GM19351 (cell line): ENCODE measurements around the gene TTF1.

ENCODE experiments used
- ATAC-seq: cut with Tn5 transposase; IDR thresholded peaks from one replicate; pipeline ENCODE4 v1.9.1; 2021; ENCODE audit warnings: mild to moderate bottlenecking, moderate library complexity; ENCODE audit not compliant: unreplicated experiment

TTF1 gene

DNA sequence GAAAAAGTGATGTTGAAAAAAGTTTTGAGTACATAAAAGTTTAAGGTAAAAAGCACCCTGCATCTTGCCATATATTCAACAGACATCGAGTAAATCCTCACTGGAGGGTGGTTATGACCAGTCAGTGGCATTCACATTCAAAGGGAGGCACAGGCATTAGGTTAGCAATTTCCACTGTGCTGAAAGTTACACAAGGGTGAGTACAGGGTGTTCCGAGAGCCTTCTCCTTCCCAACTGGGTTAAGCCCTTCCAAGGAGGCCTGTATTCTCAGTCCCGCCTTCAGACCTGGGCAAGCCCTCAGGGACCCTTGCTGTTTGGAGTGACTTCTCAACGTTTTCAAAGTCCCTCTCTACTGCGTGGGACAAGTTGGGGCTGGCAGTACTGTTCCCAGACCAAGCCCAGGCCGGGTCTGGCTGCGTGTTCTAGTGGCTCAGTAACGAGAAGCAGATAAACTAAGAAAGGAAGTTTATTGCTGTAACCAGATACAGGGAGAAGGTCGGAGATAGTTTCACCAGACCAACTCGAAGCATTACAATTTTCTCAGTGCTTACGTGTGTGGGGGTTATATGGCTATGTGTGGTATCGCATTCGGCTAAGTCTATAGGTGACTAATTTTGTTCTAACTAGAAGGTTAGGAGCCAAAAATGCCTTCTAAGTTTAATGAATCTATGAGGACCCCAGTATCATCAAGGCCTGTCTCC, 38.9 kb downstream of the TTF1 start:
- ATAC-seq, result no peak

DNA sequence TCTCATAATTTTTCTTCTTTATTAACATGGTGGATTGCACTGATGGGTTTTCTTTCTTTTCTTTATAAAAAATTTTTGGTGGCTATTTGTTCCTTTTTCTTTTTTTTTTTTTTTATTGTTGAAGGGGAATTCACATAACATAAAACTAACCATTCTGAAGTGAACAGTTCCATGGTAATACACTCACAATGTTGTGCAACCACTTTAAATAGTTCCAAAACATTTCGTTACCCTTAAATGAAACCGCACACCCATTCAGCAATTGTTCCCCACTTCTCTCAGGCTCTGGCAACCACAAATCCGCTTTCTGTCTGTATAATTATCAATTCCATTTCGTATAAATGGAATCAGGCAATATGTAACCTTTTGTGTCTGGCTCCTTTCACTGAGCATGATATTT, 40.2 kb downstream of the TTF1 start:
- no peak for ATAC-seq

DNA sequence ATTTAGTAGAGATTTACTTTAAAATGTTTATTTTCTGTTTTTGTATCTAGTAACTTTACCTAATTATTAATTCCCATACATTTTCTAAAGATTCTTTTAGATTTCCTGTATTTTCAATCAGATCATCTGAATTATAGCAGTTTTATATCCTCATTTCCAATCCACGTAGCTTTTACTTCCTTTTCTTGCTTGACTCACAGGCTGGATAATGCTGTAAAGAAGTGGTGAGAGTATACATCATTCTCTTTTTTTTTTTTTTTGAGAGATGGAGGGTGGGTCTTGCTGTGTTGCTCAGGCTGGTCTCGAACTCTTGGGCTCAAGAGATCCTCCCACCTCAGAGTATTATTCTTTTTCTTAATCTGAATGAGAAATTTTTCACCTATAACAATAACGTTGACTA, 40.7 kb downstream of the TTF1 start:
- no peak for ATAC-seq

DNA sequence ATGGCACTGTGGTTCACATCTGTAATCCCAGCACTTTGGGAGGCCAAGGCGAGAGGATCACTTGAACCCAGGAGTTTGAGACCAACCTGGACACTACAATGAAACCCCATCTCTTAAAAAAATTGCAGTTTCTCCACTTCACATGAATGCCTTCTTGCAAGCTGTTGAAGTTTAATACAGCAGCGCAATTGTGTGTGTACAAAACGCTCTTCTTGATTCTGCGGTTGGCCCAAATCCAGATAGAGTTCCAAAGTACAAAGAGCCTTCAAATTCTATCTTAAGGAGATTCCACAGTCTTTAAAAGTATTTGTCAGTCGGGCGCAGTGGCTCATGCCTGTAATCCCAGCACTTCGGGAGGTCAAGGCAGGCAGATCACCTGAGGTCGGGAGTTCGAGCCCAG, 42.6 kb downstream of the TTF1 start:
- ATAC-seq, result no peak

DNA sequence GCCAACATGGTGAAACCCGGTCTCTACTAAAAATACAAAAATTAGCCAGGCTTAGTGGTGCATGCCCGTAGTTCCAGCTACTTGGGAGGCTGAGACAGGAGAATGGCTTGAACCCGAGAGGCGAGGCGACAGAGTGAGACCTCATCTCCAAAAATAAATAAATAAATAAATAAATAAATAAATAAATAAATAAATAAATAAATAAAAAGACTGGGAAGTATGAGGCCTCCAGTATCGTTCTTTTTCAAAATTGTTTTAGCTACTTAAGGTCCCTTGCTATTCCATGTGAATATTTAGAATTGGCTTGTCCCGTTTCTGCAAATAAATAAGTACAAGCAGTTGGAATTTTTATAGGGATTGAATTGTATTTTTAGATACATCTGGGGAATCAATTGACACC, 48.9 kb downstream of the TTF1 start:
- no peak for ATAC-seq

DNA sequence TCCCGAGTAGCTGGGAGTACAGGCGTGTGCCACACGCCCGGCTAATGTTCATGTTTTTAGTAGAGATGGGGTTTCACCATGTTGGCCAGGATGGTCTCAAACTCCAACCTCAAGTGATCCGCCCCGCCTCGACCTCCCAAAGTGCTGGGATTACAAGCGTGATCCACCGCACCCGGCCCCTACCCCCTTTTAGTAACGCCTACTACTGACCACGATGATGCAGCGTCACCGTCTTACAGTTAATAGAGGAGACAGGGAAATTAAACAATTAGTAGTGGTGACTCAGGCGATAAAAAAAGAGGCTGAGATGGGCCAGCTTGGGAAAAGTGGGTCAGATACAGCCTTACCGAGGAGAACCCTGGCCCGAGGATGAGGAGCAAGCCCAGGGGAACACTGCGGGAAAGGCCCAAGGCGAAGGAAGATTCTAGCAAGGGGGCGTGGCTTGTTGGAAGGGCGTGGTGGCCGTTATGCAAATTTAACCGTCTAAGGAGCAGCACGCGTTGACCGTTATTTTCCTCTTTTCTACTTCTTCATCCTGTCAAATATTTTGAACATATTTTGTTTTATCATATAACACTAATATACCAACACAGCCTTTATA, 50.2 kb downstream of the TTF1 start:
- no peak for ATAC-seq

DNA sequence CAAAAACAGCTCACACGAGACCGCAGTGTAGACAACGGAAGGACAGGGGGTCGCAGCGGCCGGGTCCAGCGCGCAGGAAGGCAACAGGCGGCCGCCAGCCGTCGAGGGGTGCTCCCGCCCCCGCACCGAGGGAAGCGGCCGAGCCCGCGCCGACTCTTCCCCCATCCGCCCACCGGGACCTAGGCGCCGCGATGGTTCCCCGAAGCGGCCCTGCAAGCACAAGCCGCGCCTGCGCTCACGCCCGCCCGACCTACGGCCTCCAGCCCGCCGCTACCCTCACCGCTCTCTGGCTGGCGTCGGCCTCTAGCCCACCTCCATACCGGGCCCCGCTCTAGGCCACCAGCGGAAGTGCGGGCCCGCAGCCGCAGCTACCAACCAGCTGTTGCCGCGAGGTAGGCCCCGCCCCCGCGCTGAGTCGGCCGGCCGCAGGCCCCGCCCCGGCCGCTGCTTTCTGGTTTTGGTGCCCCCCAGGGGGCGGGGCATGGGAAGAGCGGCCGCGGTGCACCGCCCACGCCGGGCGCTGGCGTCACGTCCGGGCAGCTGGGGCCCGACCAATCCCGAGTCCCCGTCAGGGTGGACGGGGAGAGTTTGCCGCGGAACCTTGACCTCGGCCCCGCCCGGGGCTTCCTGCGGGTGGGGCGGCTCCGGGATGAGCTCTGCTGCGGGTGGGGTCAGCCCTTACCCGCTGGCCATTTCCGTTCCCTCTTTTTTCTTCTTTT, 51.8 kb downstream of the TTF1 start, which contains the start of gene SETX:
TSS of gene SETX (minus strand) at position 350 of the 719 bp plus-strand sequence. CDS start 5,558 bp downstream, outside the sequence.
- ATAC-seq, result peak; percentile 88

DNA sequence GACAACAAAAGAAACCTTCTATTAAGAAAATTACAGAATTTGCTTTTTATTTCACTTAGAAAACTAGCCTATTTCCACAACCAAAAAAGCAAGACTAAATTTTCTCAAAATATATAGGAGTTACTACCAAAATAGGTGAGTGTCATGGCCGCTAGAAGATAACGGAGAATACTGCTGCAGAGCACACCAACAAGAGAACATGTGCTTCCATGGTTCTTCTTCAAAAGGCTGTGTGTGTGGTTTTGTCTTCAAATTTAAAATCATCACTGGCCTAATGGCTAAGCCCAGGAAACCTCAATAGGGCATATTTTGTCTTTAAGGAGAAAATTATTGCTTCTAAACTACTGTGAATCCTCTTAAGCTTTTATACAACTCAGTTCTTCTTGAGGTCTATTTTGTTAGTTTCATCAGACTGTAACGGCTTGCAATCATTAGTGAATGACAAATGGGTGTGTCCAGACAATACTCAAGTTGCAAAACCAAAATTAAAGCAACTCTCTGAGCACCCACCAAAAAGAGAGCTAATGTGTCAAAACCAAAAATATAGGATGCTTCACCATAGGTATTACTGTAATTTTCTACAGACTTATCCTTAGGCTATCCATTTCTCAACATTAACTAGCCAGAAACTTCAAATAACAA, 55.1 kb downstream of the TTF1 start:
- ATAC-seq, result no peak

DNA sequence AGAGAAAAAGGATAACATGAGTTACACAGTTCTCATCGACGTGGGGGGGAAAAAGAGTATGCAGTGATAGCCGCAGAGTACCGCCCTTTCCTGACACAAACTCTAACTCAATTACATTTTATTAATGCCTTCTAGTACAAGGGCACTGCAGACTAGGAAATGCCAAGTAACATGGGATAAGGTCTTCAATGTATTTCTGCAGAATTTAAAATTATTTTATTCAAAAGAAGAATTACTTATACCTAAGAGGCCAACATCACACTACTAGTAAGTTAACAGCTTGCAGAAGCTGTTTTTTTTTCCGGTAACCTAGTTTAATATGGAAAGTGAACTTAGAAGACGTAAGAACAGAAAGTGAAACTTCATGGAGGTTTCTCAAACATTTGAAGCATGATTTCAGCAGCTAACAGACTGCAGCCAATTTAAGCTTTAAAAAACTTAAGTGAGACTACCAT, 55.8 kb downstream of the TTF1 start:
- ATAC-seq, result no peak

DNA sequence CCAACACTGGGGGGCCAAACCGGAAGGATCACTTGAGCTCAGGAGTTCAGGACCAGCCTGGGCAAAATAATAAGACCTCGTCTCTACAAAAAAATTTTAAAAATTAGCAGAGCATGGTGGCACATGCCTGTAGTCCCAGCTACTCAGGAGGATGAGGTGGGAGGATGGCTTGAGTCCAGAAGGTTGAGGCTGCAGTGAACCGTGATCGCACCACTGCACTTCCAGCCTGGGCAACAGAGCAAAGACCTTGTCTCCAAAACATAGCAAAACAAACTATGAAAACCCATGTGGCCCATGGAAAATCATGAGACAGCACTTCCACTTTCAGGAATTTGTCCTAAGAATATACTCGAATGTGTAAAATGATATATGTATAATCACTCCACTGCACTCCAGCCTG, 58.0 kb downstream of the TTF1 start:
- ATAC-seq, result no peak

DNA sequence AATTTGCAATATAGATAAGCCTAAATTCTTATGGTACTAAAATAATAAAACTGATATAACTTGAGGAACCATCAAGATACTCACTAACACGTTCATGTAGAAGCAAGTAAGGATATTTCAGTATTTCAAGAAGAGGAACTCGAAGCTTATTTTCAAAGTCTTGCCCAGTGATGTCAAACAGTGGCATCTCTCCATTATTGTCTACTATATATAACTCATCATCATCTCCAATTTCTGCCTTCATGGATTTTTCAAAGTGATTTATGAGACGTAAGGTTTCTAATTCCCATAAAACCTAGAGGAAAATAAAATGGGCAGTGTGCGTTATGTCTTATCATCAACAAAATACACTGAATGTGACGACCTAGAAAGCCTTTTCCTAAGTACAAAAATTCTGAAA, 60.5 kb downstream of the TTF1 start:
- ATAC-seq, result no peak

DNA sequence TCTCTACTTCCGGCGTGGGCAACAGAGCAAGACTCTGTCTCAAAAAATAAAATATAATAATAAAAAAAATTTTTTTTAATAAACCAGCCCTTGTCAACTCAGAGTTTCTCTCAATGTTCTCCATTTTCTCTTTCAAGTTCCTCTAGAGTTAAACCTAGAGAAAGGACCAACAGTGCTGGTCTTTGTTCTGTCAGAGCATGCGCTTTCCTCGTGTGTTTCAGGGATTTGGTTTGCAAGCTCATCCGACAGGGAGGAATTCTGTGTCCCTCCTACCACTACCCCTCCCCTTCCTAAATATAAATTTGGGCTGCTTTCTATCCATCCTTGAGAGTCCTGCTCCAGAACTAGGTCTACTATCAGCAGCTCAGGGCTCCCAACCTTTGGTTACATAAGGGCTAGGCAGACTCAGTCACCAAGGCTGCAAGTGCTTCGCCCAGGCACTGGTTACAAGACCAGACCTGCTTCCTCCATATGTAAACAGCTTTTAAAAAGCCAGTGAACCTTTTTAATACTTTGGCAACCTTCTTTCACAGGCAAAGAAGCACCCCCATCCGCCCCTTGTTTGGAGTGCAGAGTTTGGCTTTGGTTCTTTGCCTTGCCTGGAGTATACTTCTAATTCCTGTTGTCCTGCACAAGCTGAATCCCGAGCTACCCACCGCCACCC, 65.3 kb downstream of the TTF1 start:
- no peak for ATAC-seq

DNA sequence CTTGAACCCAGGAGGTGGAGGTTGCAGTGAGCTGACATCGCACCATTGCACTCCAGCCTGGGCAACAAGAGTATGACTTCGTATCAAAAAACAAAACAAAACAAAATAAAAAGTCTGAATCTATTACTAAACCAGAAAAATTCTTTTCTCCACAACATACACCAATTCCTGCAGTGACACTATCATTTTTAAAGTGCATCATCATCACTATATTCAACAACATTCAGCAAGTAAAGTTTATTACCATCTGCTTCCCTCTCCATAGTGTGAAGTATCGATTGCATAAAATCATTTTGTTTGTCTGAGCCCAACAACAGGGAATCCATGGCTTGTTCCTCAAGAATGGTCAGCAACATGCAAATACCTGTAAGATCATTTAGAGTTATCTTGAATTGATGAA, 72.3 kb downstream of the TTF1 start:
- no peak for ATAC-seq

DNA sequence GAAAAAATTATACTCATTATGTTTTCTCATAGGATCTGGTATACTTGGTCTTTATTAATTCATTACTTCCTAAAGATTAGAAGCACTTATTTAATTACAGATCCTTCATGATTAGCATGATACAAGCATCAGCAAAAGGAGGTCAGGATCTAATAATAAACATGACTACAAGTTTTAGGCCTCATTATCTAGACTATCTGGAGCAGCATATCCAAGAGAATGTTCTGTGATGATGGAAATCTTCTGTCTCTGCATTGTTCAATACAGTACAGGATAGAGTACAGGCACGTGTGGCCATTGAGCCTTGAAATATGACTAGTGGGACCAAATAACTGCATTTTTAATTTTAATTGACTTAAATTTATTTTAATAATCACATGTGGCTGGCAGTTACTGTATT, 73.1 kb downstream of the TTF1 start:
- ATAC-seq, result no peak

DNA sequence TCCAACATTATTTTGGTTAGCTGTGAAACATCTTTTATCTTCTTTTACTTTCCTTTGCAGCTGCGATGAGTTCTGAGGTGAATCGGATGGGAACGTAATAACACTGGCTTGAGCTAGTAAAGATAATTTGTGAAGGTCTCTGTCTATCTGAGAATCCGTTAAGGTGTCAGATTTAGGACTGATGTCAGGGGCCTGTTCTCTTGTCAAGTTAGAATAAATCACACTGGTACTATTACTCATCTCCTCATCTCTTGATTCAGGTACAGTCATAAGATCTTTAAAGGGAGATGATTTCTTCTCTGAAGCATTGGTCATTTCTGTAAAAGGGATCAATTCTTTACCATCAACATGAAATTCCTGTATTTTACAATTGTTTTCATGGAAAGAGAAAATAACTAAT, 78.1 kb downstream of the TTF1 start:
- no peak for ATAC-seq

DNA sequence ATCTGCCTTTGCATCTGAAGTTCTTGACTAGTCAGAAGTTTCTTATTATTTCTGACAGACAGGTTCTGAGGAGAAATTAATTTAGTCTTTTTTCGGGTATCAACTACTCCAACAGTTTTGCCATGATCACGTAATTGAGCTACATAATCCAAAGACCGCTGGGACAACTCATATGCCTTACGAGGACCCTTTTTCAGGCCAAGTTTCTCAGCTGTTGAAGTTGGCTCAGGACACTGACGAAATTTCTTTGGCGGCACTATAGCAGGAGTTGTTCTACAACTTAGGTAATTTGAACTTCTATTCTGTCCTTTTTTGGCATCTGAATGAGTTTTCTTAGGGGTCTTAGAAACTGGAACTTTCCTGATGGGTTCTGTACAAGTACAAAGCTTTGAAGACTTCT, 79.1 kb downstream of the TTF1 start:
- ATAC-seq, result no peak
